Chondrocyte (in vitro differentiated cells): ENCODE measurements around the gene SC5D. TPM values are rescaled to one million over a fixed set of nuclear protein-coding genes. Genes with fewer than 3 reads are reported as not detected.

Experiments
- DNase-seq: peaks from one replicate; pipeline ENCODE4 v3.0.0; 2021; ENCODE audit warnings: mixed read lengths, low spot score
- H3K27ac Mint-ChIP-seq: one replicate; pipeline ENCODE4 v1.8.0; 2021; ENCODE audit warnings: mild to moderate bottlenecking, moderate library complexity, mixed read lengths; ENCODE audit not compliant: unreplicated experiment
- H3K27me3 Mint-ChIP-seq: 2 replicates; pipeline ENCODE4 v1.8.0; 2021; ENCODE audit warnings: low read depth, mixed read lengths
- H3K36me3 Mint-ChIP-seq: 2 replicates; pipeline ENCODE4 v1.8.0; 2021; ENCODE audit warnings: low read depth, mixed read lengths
- H3K4me1 Mint-ChIP-seq: 2 replicates; pipeline ENCODE4 v1.8.0; 2021; ENCODE audit warnings: low read depth, mild to moderate bottlenecking, mixed read lengths
- H3K4me3 Mint-ChIP-seq: one replicate; pipeline ENCODE4 v1.8.0; 2021; ENCODE audit warnings: mild to moderate bottlenecking, moderate library complexity, mixed read lengths; ENCODE audit not compliant: unreplicated experiment
- H3K9me3 Mint-ChIP-seq: 2 replicates; pipeline ENCODE4 v1.8.0; 2021; ENCODE audit warnings: low read depth, mixed read lengths
- CTCF ChIP-seq: fragments of 200-600 bp; sonication (generic); IDR thresholded peaks from 2 replicates; pipeline ENCODE4 v1.5.0; 2021; ENCODE audit warnings: antibody characterized with exemption, mild to moderate bottlenecking, moderate library complexity
- total RNA-seq: library from RNA; stranded (reverse); gene quantifications from 3 replicates; pipeline ENCODE4 v1.2.1, GENCODE V29; 2021

SC5D gene
- total RNA-seq, 1 donor from 2014 or later, result 47.6 TPM

- H3K9me3 Mint-ChIP-seq, result no peaks in the 10 kb centered on the region
- no peak for TF ChIP-seq CTCF
- H3K27ac Mint-ChIP-seq, result no peak overlapping the region
- H3K4me1 Mint-ChIP-seq, result no peaks in the 10 kb centered on the region
- no peak for DNase-seq
- H3K4me3 Mint-ChIP-seq, result no peak overlapping the region
- H3K36me3 Mint-ChIP-seq, result no peaks in the 10 kb centered on the region
- peaks cover 32% of the 10 kb centered on the region for H3K27me3 Mint-ChIP-seq
Measured at GRCh38 chr11:121349790-121350189, 57.2 kb downstream of the SC5D start.

- Mint-ChIP-seq H3K27ac (no peak overlapping the region), H3K4me3 (no peak overlapping the region), H3K27me3 (peaks cover 34% of the 10 kb centered on the region), H3K9me3 (no peaks in the 10 kb centered on the region), H3K36me3 (no peaks in the 10 kb centered on the region), H3K4me1 (no peaks in the 10 kb centered on the region)
- no peak for DNase-seq
- no peak for TF ChIP-seq CTCF
Measured at GRCh38 chr11:121350314-121351082, 57.9 kb downstream of the SC5D start.

- no peak for TF ChIP-seq CTCF
- H3K27ac Mint-ChIP-seq, result no peak overlapping the region
- no peaks in the 10 kb centered on the region for H3K9me3 Mint-ChIP-seq
- no peaks in the 10 kb centered on the region for H3K36me3 Mint-ChIP-seq
- no peak overlapping the region for H3K4me3 Mint-ChIP-seq
- peaks cover 30% of the 10 kb centered on the region for H3K27me3 Mint-ChIP-seq
- DNase-seq, result no peak
- no peaks in the 10 kb centered on the region for H3K4me1 Mint-ChIP-seq
Measured at GRCh38 chr11:121351083-121351630, 58.6 kb downstream of the SC5D start.

- H3K4me3 Mint-ChIP-seq, result no peak overlapping the region
- H3K36me3 Mint-ChIP-seq, result no peaks in the 10 kb centered on the region
- H3K27me3 Mint-ChIP-seq, result peaks cover 23% of the 10 kb centered on the region
- no peaks in the 10 kb centered on the region for H3K4me1 Mint-ChIP-seq
- TF ChIP-seq CTCF, result no peak
- H3K27ac Mint-ChIP-seq, result no peak overlapping the region
- no peak for DNase-seq
- no peaks in the 10 kb centered on the region for H3K9me3 Mint-ChIP-seq
Measured at GRCh38 chr11:121352251-121352891, 59.8 kb downstream of the SC5D start.

- H3K36me3 Mint-ChIP-seq, result no peaks in the 10 kb centered on the region
- DNase-seq, result no peak
- TF ChIP-seq CTCF, result no peak
- H3K9me3 Mint-ChIP-seq, result no peaks in the 10 kb centered on the region
- H3K4me3 Mint-ChIP-seq, result no peak overlapping the region
- no peak overlapping the region for H3K27ac Mint-ChIP-seq
- H3K4me1 Mint-ChIP-seq, result no peaks in the 10 kb centered on the region
- H3K27me3 Mint-ChIP-seq, result peaks cover 24% of the 10 kb centered on the region
Measured at GRCh38 chr11:121354192-121354591, 61.6 kb downstream of the SC5D start.
